GM18861 (cell line): ENCODE data around the gene KRTAP10-6.
"Not testable (repeated sequence)": the region's sequence is repeated elsewhere in the genome, so short reads cannot be mapped to it uniquely, and the experiment has no call there.

ENCODE experiments used
- ATAC-seq: cut with Tn5 transposase; IDR thresholded peaks from one replicate; pipeline ENCODE4 v1.9.1; 2021; ENCODE audit not compliant: unreplicated experiment

The KRTAP10-6 gene

GRCh38 chr21:44564099-44564498 lies 28.2 kb downstream of the KRTAP10-6 start:
- ATAC-seq = no peak

GRCh38 chr21:44558695-44559094 lies 33.6 kb downstream of the KRTAP10-6 start, which contains the start of gene KRTAP10-3:
TSS of gene KRTAP10-3 (minus strand) at chr21:44558795. CDS start at chr21:44558715, 80 bp downstream.
- no peak for ATAC-seq

DNA sequence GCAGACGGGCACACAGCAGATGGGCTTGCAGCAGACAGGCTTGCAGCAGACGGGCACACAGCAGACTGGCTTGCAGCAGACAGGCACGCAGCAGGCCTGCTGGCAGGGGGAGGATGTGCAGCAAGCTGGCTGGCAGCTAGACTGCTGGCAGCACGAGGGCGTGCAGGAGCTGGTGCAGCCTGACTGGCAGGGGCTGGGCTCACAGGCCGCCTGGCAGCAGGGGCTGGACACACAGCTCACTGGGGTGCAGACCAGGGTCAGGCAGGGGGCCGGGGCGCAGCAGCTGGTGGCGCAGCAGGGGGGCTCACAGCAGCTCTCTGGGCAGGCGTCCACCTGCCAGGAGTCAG lies 34.0 kb downstream of the KRTAP10-6 start:
- not testable (repeated sequence) for ATAC-seq

DNA sequence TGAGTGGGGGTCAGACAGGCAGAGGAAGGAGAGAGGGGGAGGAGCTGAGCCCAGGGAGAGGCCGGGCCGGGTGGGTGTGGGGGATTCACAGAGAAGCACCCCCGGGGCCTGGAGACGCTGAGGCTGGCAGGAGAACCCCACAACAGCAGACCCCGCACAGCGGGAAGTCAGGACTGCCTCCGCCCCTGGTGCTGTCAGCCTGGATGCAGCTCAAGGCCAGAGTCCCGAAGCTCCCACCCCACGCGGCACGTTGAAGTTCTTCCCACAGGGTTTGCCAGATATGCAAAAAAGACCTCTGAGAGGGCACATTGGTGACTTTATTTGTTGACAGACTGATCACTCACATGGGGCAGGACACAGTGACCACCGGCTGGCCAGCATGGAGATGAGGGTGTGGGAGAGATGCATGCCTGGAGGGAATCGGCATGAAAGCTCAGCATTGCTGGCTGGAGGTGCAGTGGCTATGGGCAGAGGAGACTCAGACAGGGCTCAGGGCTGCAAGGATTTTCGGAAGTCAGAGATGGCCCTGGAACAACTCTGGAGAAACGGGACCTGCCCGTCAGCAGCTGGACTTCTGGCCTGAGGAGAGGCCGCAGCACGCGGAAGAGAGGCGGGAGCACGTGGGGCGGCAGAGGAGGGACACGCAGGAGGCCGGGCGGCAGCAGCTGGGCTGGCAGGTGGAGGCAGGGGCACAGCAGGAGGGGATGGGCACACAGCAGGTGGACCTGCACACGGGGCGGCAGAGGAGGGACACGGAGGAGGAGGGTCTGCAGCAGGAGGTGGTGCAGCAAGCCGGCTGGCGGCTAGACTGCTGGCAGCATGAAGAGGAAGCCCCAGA lies 34.6 kb downstream of the KRTAP10-6 start:
- no peak for ATAC-seq

- no peak for ATAC-seq
Observed at GRCh38 chr21:44556879-44557278, 35.4 kb downstream of the KRTAP10-6 start.

DNA sequence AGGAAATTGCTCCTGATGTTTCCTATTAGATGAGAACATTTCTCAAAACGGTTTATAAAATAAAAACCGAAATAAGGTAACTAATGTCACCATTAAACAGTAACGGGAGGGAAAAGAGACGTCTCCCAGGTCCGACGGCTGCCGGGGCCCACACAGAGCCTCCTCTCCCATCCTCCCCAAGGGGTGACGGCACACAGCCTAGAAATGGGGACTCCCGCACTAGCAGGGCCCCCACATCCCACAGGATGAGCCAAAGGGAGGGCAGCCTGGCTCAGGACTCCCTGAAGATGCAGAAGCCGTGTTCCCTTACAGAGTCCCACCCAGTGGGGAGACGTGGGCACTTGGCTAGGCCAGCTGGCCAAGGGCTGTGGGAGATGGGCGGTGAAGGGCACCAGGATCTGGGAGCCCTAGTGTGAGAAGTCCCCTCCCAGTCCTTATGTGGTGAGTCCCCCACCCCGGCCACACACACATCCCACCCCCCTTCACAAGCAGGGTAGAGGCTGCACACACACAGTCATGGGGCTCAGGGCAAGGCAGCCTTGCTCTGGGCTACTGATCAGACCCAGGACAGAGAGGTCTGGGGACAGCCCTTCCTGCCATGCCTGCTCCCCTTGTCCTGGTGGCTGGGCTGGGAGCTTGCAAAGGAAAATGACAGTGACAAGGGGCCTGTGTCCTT lies 37.0 kb downstream of the KRTAP10-6 start:
- ATAC-seq = no peak

DNA sequence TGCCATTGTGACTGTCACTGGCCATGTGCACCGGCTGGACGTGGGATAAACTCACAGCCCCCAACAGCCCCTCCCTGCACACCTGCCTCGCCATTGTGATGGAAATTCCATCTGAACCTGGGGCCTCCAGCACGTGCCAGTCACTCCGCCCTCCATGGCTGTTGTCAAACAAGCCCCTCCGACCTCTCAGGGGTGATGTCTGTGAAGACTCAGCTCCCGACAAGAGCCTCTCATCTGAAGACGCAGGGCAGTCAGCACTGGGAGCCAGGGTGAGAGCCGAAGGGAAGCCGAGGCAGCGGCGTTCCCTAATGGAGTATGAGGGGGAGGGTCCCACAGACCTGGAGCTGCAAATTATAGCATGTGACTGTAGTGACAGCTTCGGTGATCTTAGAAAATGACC lies 39.6 kb downstream of the KRTAP10-6 start:
- ATAC-seq = no peak

DNA sequence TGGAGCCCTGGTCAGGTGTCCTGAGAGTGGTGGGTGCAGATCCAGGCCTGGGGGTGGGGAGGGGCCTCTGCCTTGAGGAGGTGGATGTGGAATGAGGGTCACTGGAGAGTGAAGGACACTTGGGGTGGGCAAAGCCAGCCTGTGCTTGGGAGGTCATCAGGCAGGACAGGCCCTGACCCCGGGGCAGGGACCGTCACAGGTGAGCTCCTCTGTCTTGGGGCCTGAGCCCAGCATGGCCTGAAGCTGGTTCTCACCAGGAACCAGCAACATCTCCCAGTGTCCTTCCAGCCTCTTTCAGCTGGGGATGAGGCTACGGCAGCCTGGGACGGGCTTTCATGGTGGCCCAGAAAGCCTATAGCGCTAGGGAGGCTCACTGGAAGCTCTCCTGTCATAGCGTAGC lies 40.2 kb downstream of the KRTAP10-6 start:
- no peak for ATAC-seq

GRCh38 chr21:44551340-44551961 lies 40.9 kb downstream of the KRTAP10-6 start, which contains the start of gene KRTAP10-2:
TSS of gene KRTAP10-2 (minus strand) at chr21:44551505. CDS start at chr21:44551458, 47 bp downstream.
- no peak for ATAC-seq

GRCh38 chr21:44550807-44551206 lies 41.5 kb downstream of the KRTAP10-6 start:
- ATAC-seq = no peak

DNA sequence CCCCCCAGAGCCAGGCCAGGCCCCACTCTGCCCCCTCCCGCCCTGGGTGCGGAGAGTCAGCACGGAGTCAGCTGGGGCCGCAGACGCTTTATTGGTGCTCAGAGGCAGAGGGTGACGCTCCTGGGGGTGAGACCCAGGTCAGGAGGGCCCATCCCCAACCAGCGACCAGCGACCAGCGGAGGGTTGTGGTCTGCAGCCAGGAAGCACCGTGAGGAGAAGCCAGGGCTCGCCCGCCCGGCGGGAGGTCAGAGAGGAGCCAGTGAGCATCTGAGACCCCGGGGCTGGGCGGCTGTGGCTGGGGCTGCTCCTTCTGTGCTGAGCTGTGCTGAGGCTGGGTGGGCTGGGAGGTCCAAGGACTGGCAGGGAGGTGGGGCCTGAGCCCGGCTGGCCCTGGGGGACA lies 42.0 kb downstream of the KRTAP10-6 start:
- ATAC-seq = not testable (repeated sequence)

- ATAC-seq = no peak
Observed at GRCh38 chr21:44549525-44550211, 42.6 kb downstream of the KRTAP10-6 start.

GRCh38 chr21:44548922-44549321 lies 43.4 kb downstream of the KRTAP10-6 start:
- no peak for ATAC-seq

DNA sequence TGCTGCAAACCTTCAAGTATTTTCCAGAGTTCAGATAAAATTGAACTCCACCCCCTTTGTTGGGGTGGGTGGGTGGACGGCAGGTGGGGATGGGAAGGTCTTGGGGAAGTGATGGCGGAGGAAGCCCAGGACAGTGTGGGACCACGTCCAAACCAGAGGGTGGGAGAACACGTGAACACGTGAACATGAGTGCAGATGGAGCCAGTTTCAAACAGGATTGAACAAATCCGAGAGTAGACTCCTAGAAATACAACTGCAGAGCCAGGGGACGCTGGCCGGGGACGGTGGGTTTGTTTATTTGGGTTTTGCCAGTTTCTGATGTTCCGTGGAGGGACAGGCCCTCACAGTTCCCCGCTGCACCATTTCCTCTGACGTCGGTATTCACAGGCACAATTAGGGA lies 43.9 kb downstream of the KRTAP10-6 start:
- ATAC-seq = no peak

GRCh38 chr21:44547656-44548331 lies 44.5 kb downstream of the KRTAP10-6 start:
- no peak for ATAC-seq

DNA sequence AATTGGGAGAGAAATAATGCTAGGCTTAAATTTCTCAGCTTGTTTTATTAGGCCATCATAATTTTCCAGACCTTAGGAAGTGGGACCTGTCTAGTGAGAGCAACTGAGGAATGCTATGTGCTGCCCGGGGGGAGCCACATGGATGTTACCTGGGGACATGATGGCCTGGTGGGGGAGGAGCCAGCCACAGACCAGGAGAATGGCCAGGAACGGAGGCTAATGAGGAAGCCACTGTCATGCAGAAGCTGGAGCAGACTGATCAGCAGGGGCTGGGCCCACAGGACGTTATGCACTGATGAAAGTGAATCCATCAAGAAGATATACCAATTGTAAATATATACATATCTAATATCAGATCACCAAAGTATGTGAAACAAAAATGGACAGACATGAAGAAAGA lies 47.7 kb downstream of the KRTAP10-6 start:
- no peak for ATAC-seq

- ATAC-seq = no peak
Observed at GRCh38 chr21:44542716-44543115, 49.6 kb downstream of the KRTAP10-6 start.
